Lung (tissue), 12 donors: ENCODE measurements around the gene FNIP2. TPM values are rescaled to one million over a fixed set of nuclear protein-coding genes. Genes with fewer than 3 reads are reported as not detected.

Source experiments
- ATAC-seq: fragments of 200-7000 bp; cut with Tn5 transposase; one replicate; pipeline ENCODE4 v1.9.1; 2020; ENCODE audit warnings: moderate number of reproducible peaks; ENCODE audit not compliant: insufficient read depth, low FRiP score
- DNase-seq, 3 donors: peaks; one replicate each; pipeline ENCODE4 v3.0.0-alpha.2; 2013 to 2017
- H3K27ac ChIP-seq, 2 donors: one replicate each; pipeline ENCODE4 v1.5.1; 2013; ENCODE audit warnings: mild to moderate bottlenecking in 2 of 2, moderate library complexity in 2 of 2, control low read depth in 1 of 2, inconsistent platforms in 1 of 2, low read depth in 1 of 2, low read length in 1 of 2
- H3K27me3 ChIP-seq, 3 donors: one replicate each; pipeline ENCODE4 v1.5.1; 2013; ENCODE audit warnings: low read length in 2 of 3; ENCODE audit not compliant: control insufficient read depth in 3 of 3, insufficient read depth in 3 of 3
- H3K36me3 ChIP-seq, 4 donors: one replicate each; pipeline ENCODE4 v1.5.1; 2013; ENCODE audit warnings: low read length in 4 of 4, mild to moderate bottlenecking in 1 of 4, moderate library complexity in 1 of 4; ENCODE audit not compliant: control insufficient read depth in 4 of 4, insufficient read depth in 4 of 4
- H3K4me1 ChIP-seq, 5 donors: one replicate each; pipeline ENCODE4 v1.5.1; 2013; ENCODE audit warnings: low read length in 5 of 5, mild to moderate bottlenecking in 2 of 5, moderate library complexity in 1 of 5; ENCODE audit not compliant: control insufficient read depth in 5 of 5, insufficient read depth in 5 of 5
- H3K4me3 ChIP-seq: one replicate; pipeline ENCODE4 v1.5.1; 2013; ENCODE audit warnings: mild to moderate bottlenecking, control low read depth, moderate library complexity
- H3K9ac ChIP-seq, 2 donors: one replicate each; pipeline ENCODE4 v1.5.1; 2013; ENCODE audit warnings: low read length in 2 of 2, control low read depth in 1 of 2; ENCODE audit not compliant: insufficient read depth in 1 of 2
- H3K9me3 ChIP-seq, 4 donors: one replicate each; pipeline ENCODE4 v1.5.1; 2013; ENCODE audit warnings: low read length in 3 of 4, mild to moderate bottlenecking in 1 of 4, moderate library complexity in 1 of 4; ENCODE audit not compliant: control insufficient read depth in 4 of 4, insufficient read depth in 3 of 4
- CTCF ChIP-seq: IDR thresholded peaks from 2 replicates; pipeline ENCODE4 v1.5.1; 2012; ENCODE audit warnings: mild to moderate bottlenecking; ENCODE audit errors: control extremely low read depth, extremely low read depth
- WGBS, 2 donors: extraction: QIAGEN DNeasy Blood & Tissue Kit; methylation state at CpG; one replicate each; pipeline ENCODE4 v1.1.7; 2013; 5-methylcytosine and 5-hydroxymethylcytosine counted together
- polyA plus RNA-seq, 2 donors: library from polyadenylated mRNA; stranded (reverse); fragments of 200-250 nt; gene quantifications; one replicate each; pipeline ENCODE4 v1.2.1, GENCODE V29; 2013
- total RNA-seq, 2 donors: library from RNA; depleted of rRNA in 1 of 2; stranded (reverse); fragments of >200 nt in 1 of 2; gene quantifications; one replicate each; pipeline ENCODE4 v1.2.1, GENCODE V29; 2014 to 2021
- donor health status: control.
- donor health status: control.
- donor health status: Bipolar disorder and iron deficiency.
- donor health status: healthy.
- donor health status: DM: yes; HTN: yes; CAD: no.

Gene FNIP2
- total and polyA plus RNA-seq, 4 donors: 12.1 to 150 (median 44.6) TPM

DNA sequence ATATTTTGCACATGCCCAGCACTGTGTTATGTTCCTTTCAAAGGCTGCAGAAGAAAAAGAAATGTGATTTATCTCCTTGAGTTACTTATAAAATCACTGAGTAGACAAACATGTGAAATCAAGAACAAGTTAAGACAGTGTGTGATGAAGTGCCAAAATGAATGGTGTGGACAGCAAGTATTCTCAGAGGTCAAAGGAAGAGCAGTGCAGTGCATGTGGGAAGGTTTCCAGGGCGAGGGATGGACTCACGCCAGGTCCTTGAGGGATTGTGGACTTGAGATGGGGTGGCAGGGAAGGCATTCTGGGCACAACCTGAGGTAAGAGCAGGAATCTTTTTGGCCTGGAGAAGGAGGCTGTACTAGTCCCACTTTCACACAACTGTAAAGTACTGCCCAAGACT, 115.5 kb downstream of the FNIP2 start:
- Histone ChIP-seq H3K27me3 (no peaks in the 10 kb centered on the region), H3K4me3 (no peak overlapping the region), H3K27ac (no peak overlapping the region), H3K36me3 (peaks cover 0 to 22% (median 6%) of the 10 kb centered on the region in 4 donors), H3K9ac (no peak overlapping the region), H3K9me3 (no peaks in the 10 kb centered on the region), H3K4me1 (peaks cover 0 to 5% (median 0%) of the 10 kb centered on the region in 5 donors)
- peak in 1 of 3 donors; percentile 14 for DNase-seq
- 65 to 80% methylated on average over 2 of the region's 2 CpGs for WGBS, 2 donors
- TF ChIP-seq CTCF: no peak
- ATAC-seq: no peak

DNA sequence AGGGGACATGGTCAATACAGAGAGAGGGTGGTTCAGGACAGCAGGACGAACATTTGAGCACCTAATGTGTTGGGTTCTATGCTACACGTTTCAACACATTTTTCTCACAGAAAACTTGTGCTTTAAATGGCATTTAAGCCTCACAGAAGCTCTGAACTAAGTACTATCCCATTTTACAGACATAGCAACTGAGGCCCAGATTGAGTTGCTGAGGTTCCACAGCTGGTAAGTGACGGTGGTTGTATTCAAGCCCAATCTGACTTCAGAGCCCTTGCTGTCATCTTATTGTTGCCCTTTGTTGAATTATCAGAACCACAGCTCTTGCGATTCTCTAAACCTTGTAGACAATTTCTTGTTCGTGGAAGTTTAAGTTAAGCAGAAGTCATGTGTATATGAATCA, 116.7 kb downstream of the FNIP2 start:
- Histone ChIP-seq H3K36me3 (peaks cover 0 to 31% (median 6%) of the 10 kb centered on the region in 4 donors), H3K9me3 (no peaks in the 10 kb centered on the region), H3K4me3 (no peak overlapping the region), H3K9ac (no peak overlapping the region), H3K27me3 (no peaks in the 10 kb centered on the region), H3K27ac (no peak overlapping the region), H3K4me1 (peaks cover 0 to 5% (median 0%) of the 10 kb centered on the region in 5 donors)
- no peak for TF ChIP-seq CTCF
- no peak for DNase-seq
- no peak for ATAC-seq
- WGBS, 2 donors: 95 to 96% methylated on average over 5 of the region's 5 CpGs

GRCh38 chr4:158890294-158890693, 121.5 kb downstream of the FNIP2 start:
- H3K9ac ChIP-seq: no peak overlapping the region
- ATAC-seq (no peak), DNase-seq (no peak)
- H3K27ac ChIP-seq: no peak overlapping the region
- H3K4me1 ChIP-seq: no peaks in the 10 kb centered on the region
- no peaks in the 10 kb centered on the region for H3K9me3 ChIP-seq
- 96 to 99% methylated on average over 3 of the region's 3 CpGs for WGBS, 2 donors
- H3K27me3 ChIP-seq: no peaks in the 10 kb centered on the region
- no peak for TF ChIP-seq CTCF
- no peak overlapping the region for H3K4me3 ChIP-seq
- peaks cover 0 to 42% (median 8%) of the 10 kb centered on the region in 4 donors for H3K36me3 ChIP-seq

DNA sequence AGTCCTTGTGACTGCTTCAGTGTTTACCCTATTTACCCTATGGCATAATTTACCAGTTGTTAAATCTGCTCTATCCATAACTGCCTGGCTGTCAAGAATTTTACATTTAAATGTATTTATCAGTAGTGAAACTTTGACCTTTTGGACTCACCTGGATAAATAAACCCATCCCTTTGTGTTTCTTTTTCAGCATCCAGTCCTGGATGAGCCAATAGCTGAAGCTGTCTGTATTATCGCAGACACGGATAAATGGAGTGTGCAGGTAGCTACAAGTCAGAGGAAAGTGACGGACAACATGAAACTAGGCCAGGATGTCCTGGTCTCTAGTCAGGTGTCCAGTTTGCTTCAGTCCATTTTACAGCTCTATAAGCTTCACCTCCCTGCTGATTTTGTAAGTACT, 122.4 kb downstream of the FNIP2 start:
- Histone ChIP-seq H3K36me3 (peaks cover 3 to 38% (median 10%) of the 10 kb centered on the region in 4 donors), H3K27ac (no peak overlapping the region), H3K9ac (no peak overlapping the region), H3K4me3 (no peak overlapping the region), H3K9me3 (no peaks in the 10 kb centered on the region), H3K27me3 (no peaks in the 10 kb centered on the region), H3K4me1 (peaks cover 0 to 7% (median 3%) of the 10 kb centered on the region in 5 donors)
- ATAC-seq: no peak
- 98 to 99% methylated on average over 3 of the region's 3 CpGs for WGBS, 2 donors
- no peak for DNase-seq
- no peak for TF ChIP-seq CTCF
